Measurements from ENCODE around the gene ADAT3. TPM values are rescaled to one million over a fixed set of nuclear protein-coding genes. Genes with fewer than 3 reads are reported as not detected.
A peak's percentile ranks its signal among the peaks of the same experiment; 100 is the strongest.

ADAT3 gene
- polyA plus RNA-seq, 2 donors = 6.4 to 6.9 TPM

- Histone ChIP-seq H3K27ac (ENCODE audit: low read depth in 2 of 2, low read length in 1 of 2) (no peak overlapping the region), H3K4me1 (ENCODE audit: control insufficient read depth in 2 of 2, insufficient read depth in 2 of 2, low read length in 1 of 2) (no peaks in the 10 kb centered on the region), H3K9me3 (ENCODE audit: control insufficient read depth in 2 of 2, insufficient read depth in 1 of 2, low read depth in 1 of 2, low read length in 1 of 2) (no peaks in the 10 kb centered on the region), H3K4me3 (ENCODE audit: low read depth in 1 of 2, low read length in 2 of 2) (no peak overlapping the region), H3K36me3 (ENCODE audit: control insufficient read depth in 2 of 2, insufficient read depth in 2 of 2, low read length in 1 of 2) (peaks cover 8 to 54% of the 10 kb centered on the region in 2 donors), H3K27me3 (ENCODE audit: control insufficient read depth in 1 of 2, insufficient read depth in 2 of 2, low read length in 2 of 2) (no peaks in the 10 kb centered on the region)
- 95% methylated on average over 19 of the region's 19 CpGs for WGBS, 2 donors
These were observed 16.1 kb downstream of the ADAT3 start for GRCh38 chr19:1921326-1921725.

GRCh38 chr19:1921825-1922224 is 16.6 kb downstream of the ADAT3 start:
- Histone ChIP-seq H3K27me3 (ENCODE audit: control insufficient read depth in 1 of 2, insufficient read depth in 2 of 2, low read length in 2 of 2) (no peaks in the 10 kb centered on the region), H3K36me3 (ENCODE audit: control insufficient read depth in 2 of 2, insufficient read depth in 2 of 2, low read length in 1 of 2) (peaks cover 8 to 54% of the 10 kb centered on the region in 2 donors), H3K27ac (ENCODE audit: low read depth in 2 of 2, low read length in 1 of 2) (no peak overlapping the region), H3K4me1 (ENCODE audit: control insufficient read depth in 2 of 2, insufficient read depth in 2 of 2, low read length in 1 of 2) (no peaks in the 10 kb centered on the region), H3K9me3 (ENCODE audit: control insufficient read depth in 2 of 2, insufficient read depth in 1 of 2, low read depth in 1 of 2, low read length in 1 of 2) (no peaks in the 10 kb centered on the region), H3K4me3 (ENCODE audit: low read depth in 1 of 2, low read length in 2 of 2) (no peak overlapping the region)
- WGBS, 2 donors = 88 to 94% methylated on average over 15 of the region's 15 CpGs

- Histone ChIP-seq H3K27ac (ENCODE audit: low read depth in 2 of 2, low read length in 1 of 2) (no peak overlapping the region), H3K9me3 (ENCODE audit: control insufficient read depth in 2 of 2, insufficient read depth in 1 of 2, low read depth in 1 of 2, low read length in 1 of 2) (no peaks in the 10 kb centered on the region), H3K27me3 (ENCODE audit: control insufficient read depth in 1 of 2, insufficient read depth in 2 of 2, low read length in 2 of 2) (no peaks in the 10 kb centered on the region), H3K36me3 (ENCODE audit: control insufficient read depth in 2 of 2, insufficient read depth in 2 of 2, low read length in 1 of 2) (peaks cover 8 to 51% of the 10 kb centered on the region in 2 donors), H3K4me1 (ENCODE audit: control insufficient read depth in 2 of 2, insufficient read depth in 2 of 2, low read length in 1 of 2) (no peaks in the 10 kb centered on the region), H3K4me3 (ENCODE audit: low read depth in 1 of 2, low read length in 2 of 2) (no peak overlapping the region)
- 95 to 97% methylated on average over 23 of the region's 23 CpGs for WGBS, 2 donors
These were observed 17.6 kb downstream of the ADAT3 start for GRCh38 chr19:1922803-1923202.

GRCh38 chr19:1923319-1923718 is 18.1 kb downstream of the ADAT3 start:
- Histone ChIP-seq H3K9me3 (ENCODE audit: control insufficient read depth in 2 of 2, insufficient read depth in 1 of 2, low read depth in 1 of 2, low read length in 1 of 2) (no peaks in the 10 kb centered on the region), H3K36me3 (ENCODE audit: control insufficient read depth in 2 of 2, insufficient read depth in 2 of 2, low read length in 1 of 2) (peaks cover 8 to 46% of the 10 kb centered on the region in 2 donors), H3K27ac (ENCODE audit: low read depth in 2 of 2, low read length in 1 of 2) (no peak overlapping the region), H3K27me3 (ENCODE audit: control insufficient read depth in 1 of 2, insufficient read depth in 2 of 2, low read length in 2 of 2) (no peaks in the 10 kb centered on the region), H3K4me3 (ENCODE audit: low read depth in 1 of 2, low read length in 2 of 2) (no peak overlapping the region), H3K4me1 (ENCODE audit: control insufficient read depth in 2 of 2, insufficient read depth in 2 of 2, low read length in 1 of 2) (no peaks in the 10 kb centered on the region)
- 81 to 83% methylated on average over 7 to 8 of the region's 8 CpGs for WGBS, 2 donors

GRCh38 chr19:1924320-1924961 is 19.2 kb downstream of the ADAT3 start:
- H3K27ac ChIP-seq (ENCODE audit: low read depth in 2 of 2, low read length in 1 of 2) = no peak overlapping the region

GRCh38 chr19:1925544-1925943 is 20.3 kb downstream of the ADAT3 start:
- H3K9me3 ChIP-seq (ENCODE audit: control insufficient read depth in 2 of 2, insufficient read depth in 1 of 2, low read depth in 1 of 2, low read length in 1 of 2) = no peaks in the 10 kb centered on the region
- H3K36me3 ChIP-seq (ENCODE audit: control insufficient read depth in 2 of 2, insufficient read depth in 2 of 2, low read length in 1 of 2) = peaks cover 8 to 34% of the 10 kb centered on the region in 2 donors
- WGBS, 2 donors = 89 to 91% methylated on average over 16 of the region's 16 CpGs
- H3K4me1 ChIP-seq (ENCODE audit: control insufficient read depth in 2 of 2, insufficient read depth in 2 of 2, low read length in 1 of 2) = peaks cover 3 to 7% of the 10 kb centered on the region in 2 donors
- no peak overlapping the region for H3K27ac ChIP-seq (ENCODE audit: low read depth in 2 of 2, low read length in 1 of 2)
- H3K27me3 ChIP-seq (ENCODE audit: control insufficient read depth in 1 of 2, insufficient read depth in 2 of 2, low read length in 2 of 2) = no peaks in the 10 kb centered on the region
- H3K4me3 ChIP-seq (ENCODE audit: low read depth in 1 of 2, low read length in 2 of 2) = no peak overlapping the region

More at GRCh38 chr19:1924320-1924961, 19.2 kb downstream of the ADAT3 start:
- H3K27me3 ChIP-seq (ENCODE audit: control insufficient read depth in 1 of 2, insufficient read depth in 2 of 2, low read length in 2 of 2) = no peaks in the 10 kb centered on the region
- H3K4me3 ChIP-seq (ENCODE audit: low read depth in 1 of 2, low read length in 2 of 2) = no peak overlapping the region
- H3K36me3 ChIP-seq (ENCODE audit: control insufficient read depth in 2 of 2, insufficient read depth in 2 of 2, low read length in 1 of 2) = peaks cover 8 to 39% of the 10 kb centered on the region in 2 donors
- H3K9me3 ChIP-seq (ENCODE audit: control insufficient read depth in 2 of 2, insufficient read depth in 1 of 2, low read depth in 1 of 2, low read length in 1 of 2) = no peaks in the 10 kb centered on the region
- 91% methylated on average over 35 of the region's 35 CpGs for WGBS, 2 donors
- no peaks in the 10 kb centered on the region for H3K4me1 ChIP-seq (ENCODE audit: control insufficient read depth in 2 of 2, insufficient read depth in 2 of 2, low read length in 1 of 2)

- H3K27me3 ChIP-seq (ENCODE audit: control insufficient read depth in 1 of 2, insufficient read depth in 2 of 2, low read length in 2 of 2) = no peaks in the 10 kb centered on the region
- peak overlapping the region in 1 of 2 donors; percentile 2 for H3K4me3 ChIP-seq (ENCODE audit: low read depth in 1 of 2, low read length in 2 of 2)
- H3K36me3 ChIP-seq (ENCODE audit: control insufficient read depth in 2 of 2, insufficient read depth in 2 of 2, low read length in 1 of 2) = peaks cover 3 to 8% of the 10 kb centered on the region in 2 donors
- H3K27ac ChIP-seq (ENCODE audit: low read depth in 2 of 2, low read length in 1 of 2) = no peak overlapping the region
- H3K9me3 ChIP-seq (ENCODE audit: control insufficient read depth in 2 of 2, insufficient read depth in 1 of 2, low read depth in 1 of 2, low read length in 1 of 2) = no peaks in the 10 kb centered on the region
- H3K4me1 ChIP-seq (ENCODE audit: control insufficient read depth in 2 of 2, insufficient read depth in 2 of 2, low read length in 1 of 2) = peaks cover 3 to 7% of the 10 kb centered on the region in 2 donors
- 9 to 10% methylated on average over 42 of the region's 42 CpGs for WGBS, 2 donors
These were observed 24.0 kb downstream of the ADAT3 start for GRCh38 chr19:1929021-1929742.

GRCh38 chr19:1931445-1931844 is 26.2 kb downstream of the ADAT3 start:
- Histone ChIP-seq H3K4me3 (ENCODE audit: low read depth in 1 of 2, low read length in 2 of 2) (no peak overlapping the region), H3K27ac (ENCODE audit: low read depth in 2 of 2, low read length in 1 of 2) (no peak overlapping the region), H3K4me1 (ENCODE audit: control insufficient read depth in 2 of 2, insufficient read depth in 2 of 2, low read length in 1 of 2) (peaks cover 5 to 7% of the 10 kb centered on the region in 2 donors), H3K9me3 (ENCODE audit: control insufficient read depth in 2 of 2, insufficient read depth in 1 of 2, low read depth in 1 of 2, low read length in 1 of 2) (no peaks in the 10 kb centered on the region), H3K27me3 (ENCODE audit: control insufficient read depth in 1 of 2, insufficient read depth in 2 of 2, low read length in 2 of 2) (no peaks in the 10 kb centered on the region), H3K36me3 (ENCODE audit: control insufficient read depth in 2 of 2, insufficient read depth in 2 of 2, low read length in 1 of 2) (no peaks in the 10 kb centered on the region)
- WGBS, 2 donors = 87 to 96% methylated on average over 1 of the region's 1 CpG

- Histone ChIP-seq H3K9me3 (ENCODE audit: control insufficient read depth in 2 of 2, insufficient read depth in 1 of 2, low read depth in 1 of 2, low read length in 1 of 2) (no peaks in the 10 kb centered on the region), H3K36me3 (ENCODE audit: control insufficient read depth in 2 of 2, insufficient read depth in 2 of 2, low read length in 1 of 2) (no peaks in the 10 kb centered on the region), H3K27me3 (ENCODE audit: control insufficient read depth in 1 of 2, insufficient read depth in 2 of 2, low read length in 2 of 2) (no peaks in the 10 kb centered on the region), H3K4me1 (ENCODE audit: control insufficient read depth in 2 of 2, insufficient read depth in 2 of 2, low read length in 1 of 2) (peaks cover 5 to 10% of the 10 kb centered on the region in 2 donors), H3K27ac (ENCODE audit: low read depth in 2 of 2, low read length in 1 of 2) (no peak overlapping the region), H3K4me3 (ENCODE audit: low read depth in 1 of 2, low read length in 2 of 2) (no peak overlapping the region)
- WGBS, 2 donors = 90 to 92% methylated on average over 8 of the region's 8 CpGs
These were observed 27.2 kb downstream of the ADAT3 start for GRCh38 chr19:1932395-1932794.
